HCT116 (cell line): Measurements from ENCODE around the gene CABP2. TPM values are rescaled to one million over a fixed set of nuclear protein-coding genes. Genes with fewer than 3 reads are reported as not detected.

Experiments
- ATAC-seq: fragments of 200-7000 bp; cut with Tn5 transposase; 2 replicates; pipeline ENCODE4 v1.9.1; 2020; ENCODE audit warnings: mild to moderate bottlenecking, moderate library complexity
- BruUV-seq: library from RNA; stranded (reverse); fragments of 400-500 nt; replicated peaks from 2 replicates; lab custom pipeline; 2021; lab: Mats Ljungman, UMichigan
- CTCF ChIA-PET: fragments of 300-600 bp; sonication (Branson Sonifier 250); formaldehyde crosslinking; loops from one replicate; lab custom pipeline; 2021; ENCODE audit warnings: antibody characterized with exemption; lab: Charles Lee
- POLR2A ChIA-PET: fragments of 300-600, 350-600 bp; sonication (Branson Sonifier 250); formaldehyde crosslinking; loops from one replicate; lab custom pipeline; 2021; ENCODE audit warnings: antibody characterized with exemption; lab: Charles Lee
- RAD21 ChIA-PET, 2 experiments: fragments of 300-600 bp; sonication (Branson Sonifier 250); formaldehyde crosslinking; loops; one replicate each; lab custom pipeline; 2023; ENCODE audit warnings: low total read pairs in 2 of 2; ENCODE audit not compliant: uncharacterized antibody in 2 of 2, unreplicated experiment in 2 of 2, low non-redundant PET in 1 of 2; lab: Charles Lee
- DNase-seq: peaks from one replicate; pipeline ENCODE4 v3.0.0-alpha.2; 2010; ENCODE audit warnings: low read depth, low spot score
- H2AFZ ChIP-seq: fragments of 200-600 bp; shearing (Covaris generic), sonication (generic); 2 replicates; pipeline ENCODE4 v1.6.1; 2017; ENCODE audit warnings: low read depth, mixed run types, mixed read lengths, antibody characterized with exemption, low read length; ENCODE audit not compliant: poor library complexity, severe bottlenecking
- H3K27ac ChIP-seq: 2 replicates; pipeline ENCODE4 v1.5.1; 2012; ENCODE audit warnings: low read depth, low read length
- H3K27me3 ChIP-seq: fragments of 200-600 bp; sonication (generic); 2 replicates; pipeline ENCODE4 v1.6.1; 2016; ENCODE audit warnings: mixed run types, low read length, mixed read lengths; ENCODE audit not compliant: insufficient read depth
- H3K36me3 ChIP-seq, 2 experiments: fragments of 200-500 bp in 1 of 2; fragments of 200-600 bp in 1 of 2; sonication (Bioruptor generic) in 1 of 2; sonication (generic) in 1 of 2; 2 replicates each; pipeline versions ENCODE4 v1.5.1 to v1.6.1; 2014 to 2016; ENCODE audit warnings: low read length in 2 of 2, inconsistent platforms in 1 of 2, mixed read lengths in 1 of 2, mixed run types in 1 of 2; ENCODE audit not compliant: insufficient read depth in 2 of 2, control insufficient read depth in 1 of 2
- H3K4me1 ChIP-seq, 2 experiments: fragments of 200-600 bp in 1 of 2; sonication (generic) in 1 of 2; 2 replicates each; pipeline versions ENCODE4 v1.5.1 to v1.6.1; 2012 to 2017; ENCODE audit warnings: low read length in 2 of 2, inconsistent platforms in 1 of 2, mild to moderate bottlenecking in 1 of 2, mixed read lengths in 1 of 2, mixed run types in 1 of 2, moderate library complexity in 1 of 2; ENCODE audit not compliant: insufficient read depth in 2 of 2, control insufficient read depth in 1 of 2
- H3K4me2 ChIP-seq: fragments of 200-600 bp; sonication (generic); 2 replicates; pipeline ENCODE4 v1.6.1; 2017; ENCODE audit warnings: mixed run types, low read length, mixed read lengths
- H3K4me3 ChIP-seq, 2 experiments: fragments of 200-600 bp in 1 of 2; sonication (generic) in 1 of 2; replicated peaks in 1 of 2; 2 replicates each; pipeline ENCODE4 v1.5.1; 2011 to 2016; ENCODE audit warnings: low read length in 2 of 2, control low read depth in 1 of 2, low read depth in 1 of 2, mild to moderate bottlenecking in 1 of 2, mixed read lengths in 1 of 2, mixed run types in 1 of 2
- H3K79me2 ChIP-seq: fragments of 200-600 bp; sonication (generic); 2 replicates; pipeline ENCODE4 v1.6.1; 2017; ENCODE audit warnings: mild to moderate bottlenecking, mixed run types, low read length, moderate library complexity, mixed read lengths; ENCODE audit not compliant: insufficient read depth
- H3K9ac ChIP-seq: fragments of 200-600 bp; sonication (generic); 2 replicates; pipeline ENCODE4 v1.6.1; 2016; ENCODE audit warnings: low read length, mixed read lengths
- H3K9me2 ChIP-seq: fragments of 200-600 bp; sonication (generic), shearing (Covaris generic); 2 replicates; pipeline ENCODE4 v1.6.1; 2017; ENCODE audit warnings: mixed run types, mild to moderate bottlenecking, moderate library complexity; ENCODE audit not compliant: insufficient read depth
- H3K9me3 ChIP-seq, 2 experiments: fragments of 200-500 bp in 1 of 2; fragments of 200-600 bp in 1 of 2; sonication (Bioruptor generic) in 1 of 2; sonication (generic) in 1 of 2; 2 replicates each; pipeline ENCODE4 v1.6.1; 2014 to 2017; ENCODE audit warnings: low read length in 2 of 2, mixed read lengths in 2 of 2, inconsistent platforms in 1 of 2, low read depth in 1 of 2, mild to moderate bottlenecking in 1 of 2, mixed run types in 1 of 2, moderate library complexity in 1 of 2; ENCODE audit not compliant: control insufficient read depth in 1 of 2, insufficient read depth in 1 of 2
- H4K20me1 ChIP-seq: fragments of 200-600 bp; sonication (generic), shearing (Covaris generic); 2 replicates; pipeline ENCODE4 v1.6.1; 2017; ENCODE audit warnings: mixed run types, mild to moderate bottlenecking, moderate library complexity; ENCODE audit not compliant: insufficient read depth
- CEBPB ChIP-seq: IDR thresholded peaks from 2 replicates; pipeline ENCODE4 v1.6.1; 2012; ENCODE audit warnings: low read depth
- RAD21 ChIP-seq: IDR thresholded peaks from 2 replicates; pipeline ENCODE4 v1.6.1; 2012; ENCODE audit warnings: low read depth, mild to moderate bottlenecking
- SP1 ChIP-seq: IDR thresholded peaks from 2 replicates; pipeline ENCODE4 v1.6.1; 2012; ENCODE audit warnings: low read depth
- TCF7L2 ChIP-seq: IDR thresholded peaks from 2 replicates; pipeline ENCODE4 v1.7.0; 2011; ENCODE audit warnings: borderline replicate concordance, inconsistent platforms; ENCODE audit not compliant: insufficient read depth, insufficient read length; ENCODE audit errors: extremely low read depth
- YY1 ChIP-seq: IDR thresholded peaks from 2 replicates; pipeline ENCODE4 v1.6.1; 2011; ENCODE audit warnings: low read length, low read depth, moderate library complexity, mild to moderate bottlenecking; ENCODE audit not compliant: insufficient replicate concordance; ENCODE audit errors: extremely low read depth
- ZNF274 ChIP-seq: fragments of 200-500 bp; sonication (Bioruptor generic); IDR thresholded peaks from 2 replicates; pipeline ENCODE4 v1.6.1; 2014; ENCODE audit warnings: mild to moderate bottlenecking, low read depth, low read length, inconsistent platforms
- intact Hi-C: fragments of 100-400 bp; cut with micrococcal nuclease; formaldehyde crosslinking; loops from 2 replicates; pipeline ENCODE4 v1.10.0; 2022
- total RNA-seq: library from RNA; stranded (reverse); gene quantifications from one replicate; pipeline ENCODE4 v1.2.1, GENCODE V29; 2021; ENCODE audit not compliant: unreplicated experiment

Gene CABP2
- total RNA-seq, 1 experiment from 2014 or later: not detected

DNA sequence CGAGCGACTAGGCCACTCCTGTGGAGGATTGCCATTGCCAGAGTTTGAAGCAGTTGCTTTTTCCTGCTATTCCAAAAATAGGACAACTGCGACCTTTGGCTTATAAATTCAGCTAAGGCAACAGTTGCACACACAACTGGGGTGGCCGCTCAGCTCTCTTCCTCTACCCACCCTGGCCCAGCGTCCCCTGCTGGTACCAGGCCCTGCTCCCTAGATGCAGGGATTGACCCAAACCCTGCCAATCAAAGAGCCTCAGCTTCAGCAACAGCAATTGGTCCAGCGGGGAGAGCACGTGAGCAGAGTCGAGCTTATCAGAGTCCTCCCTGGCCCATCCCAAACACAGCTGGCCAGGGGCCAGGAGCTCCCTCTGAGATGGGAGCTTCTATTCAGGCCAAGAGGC, 22.0 kb upstream of the CABP2 start:
- no peaks in the 10 kb centered on the region for H3K27me3 ChIP-seq
- H3K79me2 ChIP-seq: no peaks in the 10 kb centered on the region
- intact Hi-C loops: no loop called here
- no peak overlapping the region for H3K4me2 ChIP-seq
- RAD21 ChIA-PET: no interaction called here
- H3K27ac ChIP-seq: no peak overlapping the region
- H3K4me1 ChIP-seq: no peaks in the 10 kb centered on the region
- POLR2A ChIA-PET: no interaction called here
- no peaks in the 10 kb centered on the region for H3K9me2 ChIP-seq
- no peak overlapping the region for H2AFZ ChIP-seq
- no peaks in the 10 kb centered on the region for H3K36me3 ChIP-seq
- H3K9me3 ChIP-seq: no peaks in the 10 kb centered on the region
- TF ChIP-seq ZNF274 (no peak), CEBPB (no peak), SP1 (no peak)
- TF ChIP-seq, all 23 proteins: peak for 0
- no TSS peak for BruUV-seq
- Histone ChIP-seq H3K9ac (no peak overlapping the region), H4K20me1 (no peaks in the 10 kb centered on the region), H3K4me3 (no peak overlapping the region)
- CTCF ChIA-PET: no interaction called here
- DNase-seq (no peak), ATAC-seq (peak; percentile 44)

DNA sequence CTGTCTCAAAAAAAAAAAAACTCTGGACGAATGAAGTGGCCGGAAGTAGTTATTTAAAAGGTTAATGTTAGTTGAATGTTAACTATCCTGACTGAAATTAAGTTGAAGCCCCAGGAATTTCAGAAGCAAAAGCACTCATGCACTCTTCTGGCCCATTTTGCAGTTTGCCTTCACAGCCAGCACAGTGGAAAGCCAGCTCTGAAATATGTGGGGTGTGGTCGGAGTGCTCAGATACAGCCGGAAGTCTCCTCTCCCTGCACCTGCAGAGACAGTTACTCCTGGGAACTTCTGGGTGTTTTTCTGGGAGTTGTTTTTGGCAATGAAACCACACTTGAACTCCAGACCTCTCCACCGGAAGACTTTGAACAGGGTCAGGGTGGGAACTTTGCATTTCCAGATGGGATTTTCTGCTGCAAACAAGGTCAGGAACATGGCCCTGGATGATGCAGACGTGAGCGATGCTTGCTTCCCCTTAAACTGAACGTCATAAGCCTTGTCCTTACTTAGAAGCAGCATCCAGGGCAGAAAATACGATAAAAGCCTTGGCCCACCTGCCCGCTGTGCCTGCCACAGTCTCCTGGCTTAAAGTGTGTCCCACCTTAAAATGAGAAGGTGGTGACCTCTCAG, 21.5 kb upstream of the CABP2 start:
- Histone ChIP-seq H3K4me1 (no peaks in the 10 kb centered on the region), H3K9me3 (no peaks in the 10 kb centered on the region), H3K9me2 (no peaks in the 10 kb centered on the region), H4K20me1 (no peaks in the 10 kb centered on the region), H2AFZ (no peak overlapping the region), H3K9ac (no peak overlapping the region), H3K4me2 (no peak overlapping the region), H3K79me2 (no peaks in the 10 kb centered on the region), H3K4me3 (no peak overlapping the region), H3K36me3 (no peaks in the 10 kb centered on the region), H3K27ac (no peak overlapping the region), H3K27me3 (no peaks in the 10 kb centered on the region)
- RAD21 ChIA-PET: no interaction called here
- ATAC-seq: no peak
- DNase-seq: no peak
- intact Hi-C loops: no loop called here
- BruUV-seq: no TSS peak
- POLR2A ChIA-PET: no interaction called here
- CTCF ChIA-PET: no interaction called here
- no peak for TF ChIP-seq SP1
- no peak for TF ChIP-seq TCF7L2
- TF ChIP-seq YY1: no peak
- no peak for TF ChIP-seq RAD21
